Measurements from ENCODE around the gene ZNF668. TPM values are rescaled to one million over a fixed set of nuclear protein-coding genes. Genes with fewer than 3 reads are reported as not detected.

Gene ZNF668
- total and polyA plus RNA-seq, 4 donors, result 0.92 to 4.8 (median 3.9) TPM

DNA sequence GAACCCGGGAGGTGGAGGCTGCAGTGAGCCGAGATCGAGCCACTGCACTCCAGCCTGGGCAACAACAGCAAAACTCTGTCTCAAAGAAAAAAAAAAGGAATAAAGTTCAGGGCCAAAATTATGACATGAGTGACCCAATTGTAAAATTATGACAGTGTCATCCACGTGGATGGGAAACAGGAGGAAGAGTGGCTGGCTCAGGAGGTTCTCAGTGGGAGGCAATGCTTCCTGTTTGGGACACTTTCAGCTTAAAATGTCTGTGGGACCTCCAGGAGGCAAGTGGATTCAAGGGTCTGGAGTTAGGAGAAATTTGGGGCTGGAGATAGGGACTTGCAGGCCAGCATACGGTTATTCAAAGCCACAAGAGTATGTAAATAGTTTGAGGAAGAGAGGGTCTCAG, 48.7 kb downstream of the ZNF668 start:
- no peak overlapping the region for H3K27ac ChIP-seq (ENCODE audit: low read depth in 1 of 2, low read length in 2 of 2)
- no peak for TF ChIP-seq HNF4A (conservative IDR thresholded peaks at IDR 0.05)
- TF ChIP-seq, protein P1, sequence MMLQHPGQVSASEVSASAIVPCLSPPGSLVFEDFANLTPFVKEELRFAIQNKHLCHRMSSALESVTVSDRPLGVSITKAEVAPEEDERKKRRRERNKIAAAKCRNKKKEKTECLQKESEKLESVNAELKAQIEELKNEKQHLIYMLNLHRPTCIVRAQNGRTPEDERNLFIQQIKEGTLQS (IDR thresholded peaks at IDR 0.05), result no peak
- TF ChIP-seq GABPA (IDR thresholded peaks at IDR 0.05 in 1 of 2, conservative IDR thresholded peaks at IDR 0.05 in 1 of 2), result no peak
- H3K4me3 ChIP-seq (ENCODE audit: low read depth in 1 of 3, low read length in 3 of 3), result no peak overlapping the region
- no peaks in the 10 kb centered on the region for H3K36me3 ChIP-seq (ENCODE audit: control insufficient read depth in 4 of 4, insufficient read depth in 3 of 4, low read depth in 1 of 4, low read length in 3 of 4)
- 82% methylated on average over 5 of the region's 5 CpGs for WGBS
- no peak for DNase-seq (ENCODE audit: low spot score)
- no peaks in the 10 kb centered on the region for H3K9me3 ChIP-seq (ENCODE audit: control insufficient read depth in 4 of 4, low read length in 3 of 4)
- no peak overlapping the region for H3K9ac ChIP-seq (ENCODE audit: low read depth in 1 of 2, low read length in 2 of 2)
- H3K4me1 ChIP-seq (ENCODE audit: control insufficient read depth in 4 of 4, insufficient read depth in 4 of 4, low read length in 3 of 4), result no peaks in the 10 kb centered on the region
- no peaks in the 10 kb centered on the region for H3K27me3 ChIP-seq (ENCODE audit: control insufficient read depth in 4 of 4, insufficient read depth in 4 of 4, low read length in 3 of 4)

GRCh38 chr16:31023627-31024226, 50.3 kb downstream of the ZNF668 start:
- H3K27me3 ChIP-seq (ENCODE audit: control insufficient read depth in 4 of 4, insufficient read depth in 4 of 4, low read length in 3 of 4), result no peaks in the 10 kb centered on the region
- no peaks in the 10 kb centered on the region for H3K4me1 ChIP-seq (ENCODE audit: control insufficient read depth in 4 of 4, insufficient read depth in 4 of 4, low read length in 3 of 4)
- H3K9ac ChIP-seq (ENCODE audit: low read depth in 1 of 2, low read length in 2 of 2), result no peak overlapping the region
- DNase-seq (ENCODE audit: low spot score), result no peak
- no peak overlapping the region for H3K27ac ChIP-seq (ENCODE audit: low read depth in 1 of 2, low read length in 2 of 2)
- no peaks in the 10 kb centered on the region for H3K36me3 ChIP-seq (ENCODE audit: control insufficient read depth in 4 of 4, insufficient read depth in 3 of 4, low read depth in 1 of 4, low read length in 3 of 4)
- no peak overlapping the region for H3K4me3 ChIP-seq (ENCODE audit: low read depth in 1 of 3, low read length in 3 of 3)
- WGBS, result 59% methylated on average over 6 of the region's 6 CpGs
- TF ChIP-seq TAF1 (conservative IDR thresholded peaks at IDR 0.05) (no peak), HNF4A (conservative IDR thresholded peaks at IDR 0.05) (no peak), GABPA (IDR thresholded peaks at IDR 0.05 in 1 of 2, conservative IDR thresholded peaks at IDR 0.05 in 1 of 2) (no peak), RAD21 (IDR thresholded peaks at IDR 0.05) (no peak), EGR1 (IDR thresholded peaks at IDR 0.05; ENCODE audit: low read depth in 2 of 2) (no peak), MAX (IDR thresholded peaks at IDR 0.05) (no peak), FOXA2 (IDR thresholded peaks at IDR 0.05) (no peak), NR2F2 (IDR thresholded peaks at IDR 0.05) (no peak)
- TF ChIP-seq, protein P1 (IDR thresholded peaks at IDR 0.05), result no peak
- TF ChIP-seq, protein P2, sequence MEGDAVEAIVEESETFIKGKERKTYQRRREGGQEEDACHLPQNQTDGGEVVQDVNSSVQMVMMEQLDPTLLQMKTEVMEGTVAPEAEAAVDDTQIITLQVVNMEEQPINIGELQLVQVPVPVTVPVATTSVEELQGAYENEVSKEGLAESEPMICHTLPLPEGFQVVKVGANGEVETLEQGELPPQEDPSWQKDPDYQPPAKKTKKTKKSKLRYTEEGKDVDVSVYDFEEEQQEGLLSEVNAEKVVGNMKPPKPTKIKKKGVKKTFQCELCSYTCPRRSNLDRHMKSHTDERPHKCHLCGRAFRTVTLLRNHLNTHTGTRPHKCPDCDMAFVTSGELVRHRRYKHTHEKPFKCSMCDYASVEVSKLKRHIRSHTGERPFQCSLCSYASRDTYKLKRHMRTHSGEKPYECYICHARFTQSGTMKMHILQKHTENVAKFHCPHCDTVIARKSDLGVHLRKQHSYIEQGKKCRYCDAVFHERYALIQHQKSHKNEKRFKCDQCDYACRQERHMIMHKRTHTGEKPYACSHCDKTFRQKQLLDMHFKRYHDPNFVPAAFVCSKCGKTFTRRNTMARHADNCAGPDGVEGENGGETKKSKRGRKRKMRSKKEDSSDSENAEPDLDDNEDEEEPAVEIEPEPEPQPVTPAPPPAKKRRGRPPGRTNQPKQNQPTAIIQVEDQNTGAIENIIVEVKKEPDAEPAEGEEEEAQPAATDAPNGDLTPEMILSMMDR (IDR thresholded peaks at IDR 0.05; ENCODE audit: low read depth, low read length, missing input control), result no peak
- no peaks in the 10 kb centered on the region for H3K9me3 ChIP-seq (ENCODE audit: control insufficient read depth in 4 of 4, low read length in 3 of 4)

- Histone ChIP-seq H3K9ac (ENCODE audit: low read depth in 1 of 2, low read length in 2 of 2) (no peak overlapping the region), H3K36me3 (ENCODE audit: control insufficient read depth in 4 of 4, insufficient read depth in 3 of 4, low read depth in 1 of 4, low read length in 3 of 4) (no peaks in the 10 kb centered on the region), H3K4me3 (ENCODE audit: low read depth in 1 of 3, low read length in 3 of 3) (no peak overlapping the region), H3K4me1 (ENCODE audit: control insufficient read depth in 4 of 4, insufficient read depth in 4 of 4, low read length in 3 of 4) (no peaks in the 10 kb centered on the region), H3K9me3 (ENCODE audit: control insufficient read depth in 4 of 4, low read length in 3 of 4) (no peaks in the 10 kb centered on the region), H3K27me3 (ENCODE audit: control insufficient read depth in 4 of 4, insufficient read depth in 4 of 4, low read length in 3 of 4) (no peaks in the 10 kb centered on the region), H3K27ac (ENCODE audit: low read depth in 1 of 2, low read length in 2 of 2) (no peak overlapping the region)
- 92% methylated on average over 4 of the region's 4 CpGs for WGBS
- no peak for DNase-seq (ENCODE audit: low spot score)
- no peak for TF ChIP-seq HNF4G (IDR thresholded peaks at IDR 0.05)
- no peak for TF ChIP-seq TAF1 (conservative IDR thresholded peaks at IDR 0.05)
- no peak for TF ChIP-seq REST (IDR thresholded peaks at IDR 0.05)
- no peak for TF ChIP-seq HNF4A (conservative IDR thresholded peaks at IDR 0.05)
- TF ChIP-seq YY1 (IDR thresholded peaks at IDR 0.05), result no peak
- TF ChIP-seq MAX (IDR thresholded peaks at IDR 0.05), result no peak
- TF ChIP-seq, protein P2 (IDR thresholded peaks at IDR 0.05; ENCODE audit: low read depth, low read length, missing input control), result no peak
- TF ChIP-seq RAD21 (IDR thresholded peaks at IDR 0.05), result no peak
- no peak for TF ChIP-seq RXRA (IDR thresholded peaks at IDR 0.05)
- TF ChIP-seq ZBTB33 (IDR thresholded peaks at IDR 0.05), result no peak
- no peak for TF ChIP-seq FOXA1 (IDR thresholded peaks at IDR 0.05)
These were observed 50.8 kb downstream of the ZNF668 start for GRCh38 chr16:31023252-31023602.

Data from liver (tissue), 9 donors.